ENCODE measurements around the gene HDLBP. TPM values are rescaled to one million over a fixed set of nuclear protein-coding genes. Genes with fewer than 3 reads are reported as not detected.
A peak's percentile ranks its signal among the peaks of the same experiment; 100 is the strongest.

HDLBP gene
- polyA plus RNA-seq, 3 donors = 50.4 to 73.1 (median 69.9) TPM

DNA sequence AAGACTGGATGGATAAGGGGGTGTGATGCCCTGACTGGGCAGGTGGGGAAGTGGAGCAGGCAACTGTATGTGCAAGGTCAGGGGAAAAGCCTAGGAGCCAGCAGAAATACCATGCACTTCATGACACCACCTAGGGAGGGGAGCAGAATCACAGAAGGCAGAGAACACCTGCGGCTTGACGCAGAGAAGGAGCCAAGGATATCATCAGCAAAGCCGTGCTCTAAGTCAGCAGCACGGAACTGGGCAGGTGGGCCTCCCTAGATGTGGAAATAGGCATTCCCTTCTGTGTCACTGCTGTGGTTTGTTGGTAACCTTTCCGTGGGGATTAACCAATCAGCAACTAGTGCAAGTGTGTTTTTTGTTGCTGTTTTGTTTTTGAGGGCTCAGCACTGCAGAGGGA is 41.3 kb downstream of the HDLBP start:
- Histone ChIP-seq H3K9me3 (replicated peaks in 1 of 2; ENCODE audit: control insufficient read depth in 1 of 2, insufficient read depth in 1 of 2, low read length in 2 of 2) (no peaks in the 10 kb centered on the region), H3K4me2 (replicated peaks; ENCODE audit: extremely low read depth, low read length, poor library complexity, severe bottlenecking) (no peak overlapping the region), H3K36me3 (replicated peaks in 1 of 2; ENCODE audit: control insufficient read depth in 1 of 2, insufficient read depth in 2 of 2, low read length in 2 of 2) (peaks cover 0 to 2% of the 10 kb centered on the region in 2 donors), H3K9ac (ENCODE audit: insufficient read depth, low read length, poor library complexity, severe bottlenecking) (no peak overlapping the region), H2AFZ (ENCODE audit: insufficient read depth, low read depth, low read length, poor library complexity, severe bottlenecking) (no peak overlapping the region), H3K4me1 (ENCODE audit: control insufficient read depth in 1 of 2, insufficient read depth in 2 of 2, low read length in 2 of 2) (peaks cover 18 to 29% of the 10 kb centered on the region in 2 donors), H3K79me2 (ENCODE audit: insufficient read depth, low read length) (peaks cover 86% of the 10 kb centered on the region), H3K27ac (ENCODE audit: low read depth in 1 of 2, low read length in 2 of 2) (no peak overlapping the region), H3K27me3 (ENCODE audit: control insufficient read depth in 2 of 2, insufficient read depth in 2 of 2, low read length in 2 of 2) (no peaks in the 10 kb centered on the region), H3K4me3 (replicated peaks in 1 of 3; ENCODE audit: low read depth in 2 of 3, low read length in 3 of 3) (no peak overlapping the region), H4K20me1 (ENCODE audit: insufficient read depth, low read length) (peaks cover 86% of the 10 kb centered on the region)
- TF ChIP-seq, protein P1, sequence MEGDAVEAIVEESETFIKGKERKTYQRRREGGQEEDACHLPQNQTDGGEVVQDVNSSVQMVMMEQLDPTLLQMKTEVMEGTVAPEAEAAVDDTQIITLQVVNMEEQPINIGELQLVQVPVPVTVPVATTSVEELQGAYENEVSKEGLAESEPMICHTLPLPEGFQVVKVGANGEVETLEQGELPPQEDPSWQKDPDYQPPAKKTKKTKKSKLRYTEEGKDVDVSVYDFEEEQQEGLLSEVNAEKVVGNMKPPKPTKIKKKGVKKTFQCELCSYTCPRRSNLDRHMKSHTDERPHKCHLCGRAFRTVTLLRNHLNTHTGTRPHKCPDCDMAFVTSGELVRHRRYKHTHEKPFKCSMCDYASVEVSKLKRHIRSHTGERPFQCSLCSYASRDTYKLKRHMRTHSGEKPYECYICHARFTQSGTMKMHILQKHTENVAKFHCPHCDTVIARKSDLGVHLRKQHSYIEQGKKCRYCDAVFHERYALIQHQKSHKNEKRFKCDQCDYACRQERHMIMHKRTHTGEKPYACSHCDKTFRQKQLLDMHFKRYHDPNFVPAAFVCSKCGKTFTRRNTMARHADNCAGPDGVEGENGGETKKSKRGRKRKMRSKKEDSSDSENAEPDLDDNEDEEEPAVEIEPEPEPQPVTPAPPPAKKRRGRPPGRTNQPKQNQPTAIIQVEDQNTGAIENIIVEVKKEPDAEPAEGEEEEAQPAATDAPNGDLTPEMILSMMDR (IDR thresholded peaks at IDR 0.05) = no peak
- Mint-ChIP-seq H3K27ac (peak overlapping the region in 1 of 7 donors; percentile 57), H3K4me1 (peaks cover 45% of the 10 kb centered on the region), H3K9me3 (peaks cover 0 to 3% (median 0%) of the 10 kb centered on the region in 7 donors), H3K36me3 (peaks cover 4 to 7% of the 10 kb centered on the region in 2 donors), H3K4me3 (no peak overlapping the region), H3K27me3 (ENCODE audit: low read depth in 3 of 3) (peaks cover 1 to 3% (median 2%) of the 10 kb centered on the region in 3 donors)
- 84% methylated on average over 4 of the region's 5 CpGs for WGBS (ENCODE audit: insufficient coverage)
- DNase-seq = no peak
- intact Hi-C loops (cut with micrococcal nuclease) = loop anchor here (5.0 to 10.0 kb wide), 2 partner anchors 38 to 81 kb away; partner anchors contain the start of gene FARP2 (in 1 of the 2)

DNA sequence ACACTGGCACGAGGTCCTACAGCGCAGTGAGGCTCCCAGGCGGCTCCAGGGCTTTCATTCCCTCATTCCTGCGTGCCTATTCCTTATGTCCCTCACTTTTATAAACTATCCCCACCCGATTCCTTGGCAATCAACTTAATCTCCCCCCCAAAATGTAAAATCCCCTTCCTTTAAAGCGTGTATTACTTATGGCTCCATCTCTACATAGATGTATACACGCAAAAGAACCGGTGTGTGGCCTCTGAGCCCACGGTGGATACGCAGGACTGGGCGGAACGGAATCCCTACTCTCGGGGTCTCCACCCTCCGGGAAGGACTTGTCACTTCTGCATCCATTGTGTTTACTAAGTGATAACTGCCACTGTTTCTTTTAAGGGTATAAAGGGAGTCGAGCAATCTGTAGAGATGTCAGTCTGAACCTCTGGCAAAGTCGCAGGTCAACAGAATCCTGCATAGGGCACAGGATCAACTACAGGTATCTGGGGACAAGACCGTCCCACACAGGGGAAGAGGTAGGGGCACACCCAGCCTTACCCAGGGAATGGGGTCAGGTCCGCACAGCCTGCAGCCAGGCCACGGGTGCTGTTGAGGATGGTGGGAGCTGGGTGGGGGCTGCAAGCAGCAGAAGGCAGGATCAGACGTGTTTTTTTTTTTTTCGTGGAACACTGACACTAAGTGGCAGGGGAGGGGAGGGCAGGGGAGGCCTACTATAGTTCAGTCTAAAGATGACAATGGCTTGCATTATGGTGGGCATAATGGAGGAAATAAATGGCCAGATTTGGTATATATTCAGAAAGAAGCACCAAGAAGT is 42.1 kb downstream of the HDLBP start:
- DNase-seq = no peak
- WGBS (ENCODE audit: insufficient coverage) = 68% methylated on average over 15 of the region's 21 CpGs
- peak overlapping the region; percentile 42 to 88 (median 76) for H3K4me3 ChIP-seq (replicated peaks in 1 of 3; ENCODE audit: low read depth in 2 of 3, low read length in 3 of 3)
- peaks cover 18 to 29% of the 10 kb centered on the region in 2 donors for H3K4me1 ChIP-seq (ENCODE audit: control insufficient read depth in 1 of 2, insufficient read depth in 2 of 2, low read length in 2 of 2)
- peaks cover 5 to 9% of the 10 kb centered on the region in 2 donors for H3K36me3 ChIP-seq (replicated peaks in 1 of 2; ENCODE audit: control insufficient read depth in 1 of 2, insufficient read depth in 2 of 2, low read length in 2 of 2)
- peaks cover 48% of the 10 kb centered on the region for H3K4me1 Mint-ChIP-seq
- H3K27me3 Mint-ChIP-seq (ENCODE audit: low read depth in 3 of 3) = peaks cover 1 to 3% (median 2%) of the 10 kb centered on the region in 3 donors
- peak overlapping the region; percentile 73 to 84 for H3K4me3 Mint-ChIP-seq
- peaks cover 11 to 14% of the 10 kb centered on the region in 2 donors for H3K36me3 Mint-ChIP-seq
- H3K9me3 ChIP-seq (replicated peaks in 1 of 2; ENCODE audit: control insufficient read depth in 1 of 2, insufficient read depth in 1 of 2, low read length in 2 of 2) = no peaks in the 10 kb centered on the region
- H3K9me3 Mint-ChIP-seq = peaks cover 0 to 3% (median 0%) of the 10 kb centered on the region in 7 donors
- no peaks in the 10 kb centered on the region for H3K27me3 ChIP-seq (ENCODE audit: control insufficient read depth in 2 of 2, insufficient read depth in 2 of 2, low read length in 2 of 2)
- H3K4me2 ChIP-seq (replicated peaks; ENCODE audit: extremely low read depth, low read length, poor library complexity, severe bottlenecking) = peak overlapping the region; percentile 93
- H3K79me2 ChIP-seq (ENCODE audit: insufficient read depth, low read length) = peaks cover 86% of the 10 kb centered on the region
- TF ChIP-seq, protein P1 (IDR thresholded peaks at IDR 0.05) = no peak
- H3K27ac Mint-ChIP-seq = peak overlapping the region in 6 of 7 donors; percentile 18 to 68 (median 52)
- peak overlapping the region; percentile 38 for H2AFZ ChIP-seq (ENCODE audit: insufficient read depth, low read depth, low read length, poor library complexity, severe bottlenecking)
- peak overlapping the region in 1 of 2 donors; percentile 9 for H3K27ac ChIP-seq (ENCODE audit: low read depth in 1 of 2, low read length in 2 of 2)
- intact Hi-C loops (cut with micrococcal nuclease) = loop anchor here (5.0 to 10.0 kb wide), 2 partner anchors 39 to 81 kb away; partner anchors contain the start of gene FARP2 (in 1 of the 2)
- H4K20me1 ChIP-seq (ENCODE audit: insufficient read depth, low read length) = peaks cover 86% of the 10 kb centered on the region
- peak overlapping the region; percentile 49 for H3K9ac ChIP-seq (ENCODE audit: insufficient read depth, low read length, poor library complexity, severe bottlenecking)
